Measurements from ENCODE around the gene ROBO4. TPM values are rescaled to one million over a fixed set of nuclear protein-coding genes. Genes with fewer than 3 reads are reported as not detected.
A peak's percentile ranks its signal among the peaks of the same experiment; 100 is the strongest.

The ROBO4 gene
- total and polyA plus RNA-seq, 10 donors = 6.7 to 246 (median 144) TPM

GRCh38 chr11:124870430-124870829 is 27.2 kb downstream of the ROBO4 start:
- intact Hi-C loops (cut with DNase I; ENCODE audit: low total_unique reads) = no loop called here
- WGBS, 5 donors = 57 to 67% (median 65%) methylated on average over 7 of the region's 7 CpGs
- no peak overlapping the region for H3K27ac ChIP-seq
- peaks cover 12 to 40% (median 28%) of the 10 kb centered on the region in 6 donors for H3K4me1 ChIP-seq
- no peak overlapping the region for H3K4me3 ChIP-seq
- no peak for DNase-seq
- peaks cover 2 to 100% (median 65%) of the 10 kb centered on the region in 7 donors for H3K27me3 ChIP-seq (replicated peaks in 1 of 7)
- no peaks in the 10 kb centered on the region for H3K9me3 ChIP-seq
- no peaks in the 10 kb centered on the region for H3K36me3 ChIP-seq
- TF ChIP-seq CTCF (IDR thresholded peaks at IDR 0.05 in 8 of 11, conservative IDR thresholded peaks at IDR 0.05 in 3 of 11) (no peak), POLR2AphosphoS5 (IDR thresholded peaks at IDR 0.05) (no peak), POLR2A (IDR thresholded peaks at IDR 0.05) (no peak)

GRCh38 chr11:124869856-124870387 is 27.7 kb downstream of the ROBO4 start:
- Histone ChIP-seq H3K36me3 (no peaks in the 10 kb centered on the region), H3K27me3 (replicated peaks in 1 of 7) (peaks cover 4 to 100% (median 70%) of the 10 kb centered on the region in 7 donors), H3K27ac (no peak overlapping the region), H3K9me3 (no peaks in the 10 kb centered on the region), H3K4me3 (no peak overlapping the region), H3K4me1 (peaks cover 12 to 45% (median 32%) of the 10 kb centered on the region in 6 donors)
- intact Hi-C loops (cut with DNase I; ENCODE audit: low total_unique reads) = no loop called here
- 55 to 69% (median 60%) methylated on average over 7 to 14 of the region's 14 CpGs for WGBS, 5 donors
- no peak for DNase-seq
- TF ChIP-seq POLR2AphosphoS5 (IDR thresholded peaks at IDR 0.05) (no peak), POLR2A (IDR thresholded peaks at IDR 0.05) (no peak), CTCF (IDR thresholded peaks at IDR 0.05 in 8 of 11, conservative IDR thresholded peaks at IDR 0.05 in 3 of 11) (no peak)

- peaks cover 8 to 100% (median 76%) of the 10 kb centered on the region in 7 donors for H3K27me3 ChIP-seq (replicated peaks in 1 of 7)
- H3K4me3 ChIP-seq = peak overlapping the region in 1 of 8 donors; percentile 23
- intact Hi-C loops (cut with DNase I; ENCODE audit: low total_unique reads) = no loop called here
- WGBS, 5 donors = 2 to 8% (median 4%) methylated on average over 16 of the region's 16 CpGs
- H3K27ac ChIP-seq = no peak overlapping the region
- H3K9me3 ChIP-seq = no peaks in the 10 kb centered on the region
- TF ChIP-seq POLR2AphosphoS5 (IDR thresholded peaks at IDR 0.05) (no peak), POLR2A (IDR thresholded peaks at IDR 0.05) (no peak), CTCF (IDR thresholded peaks at IDR 0.05 in 8 of 11, conservative IDR thresholded peaks at IDR 0.05 in 3 of 11) (no peak)
- H3K4me1 ChIP-seq = peaks cover 12 to 50% (median 35%) of the 10 kb centered on the region in 6 donors
- DNase-seq = no peak
- H3K36me3 ChIP-seq = no peaks in the 10 kb centered on the region
These were observed 28.3 kb downstream of the ROBO4 start for GRCh38 chr11:124869331-124869730.

GRCh38 chr11:124868331-124869274 is 29.1 kb downstream of the ROBO4 start:
- H3K9me3 ChIP-seq = no peaks in the 10 kb centered on the region
- intact Hi-C loops (cut with DNase I; ENCODE audit: low total_unique reads) = no loop called here
- TF ChIP-seq CTCF (IDR thresholded peaks at IDR 0.05 in 8 of 11, conservative IDR thresholded peaks at IDR 0.05 in 3 of 11) (no peak), POLR2AphosphoS5 (IDR thresholded peaks at IDR 0.05) (no peak), POLR2A (IDR thresholded peaks at IDR 0.05) (no peak)
- no peak for DNase-seq
- peak overlapping the region in 1 of 8 donors; percentile 23 for H3K4me3 ChIP-seq
- 9 to 19% (median 9%) methylated on average over 36 to 63 of the region's 63 CpGs for WGBS, 5 donors
- H3K27me3 ChIP-seq (replicated peaks in 1 of 7) = peaks cover 9 to 100% (median 84%) of the 10 kb centered on the region in 7 donors
- H3K4me1 ChIP-seq = peaks cover 12 to 55% (median 39%) of the 10 kb centered on the region in 6 donors
- H3K27ac ChIP-seq = no peak overlapping the region
- no peaks in the 10 kb centered on the region for H3K36me3 ChIP-seq

Measured in spleen (tissue), 11 donors.